ENCODE data around the gene NTSR1. TPM values are rescaled to one million over a fixed set of nuclear protein-coding genes. Genes with fewer than 3 reads are reported as not detected.
A peak's percentile ranks its signal among the peaks of the same experiment; 100 is the strongest.

Gene NTSR1
- total RNA-seq, 1 donor from 2014 or later: 0.26 TPM

GRCh38 chr20:62675156-62675876 is 33.3 kb upstream of the NTSR1 start:
- H3K27ac ChIP-seq: no peak overlapping the region
- H3K27ac Mint-ChIP-seq: peak overlapping the region; percentile 92

GRCh38 chr20:62675877-62676260 is 32.8 kb upstream of the NTSR1 start:
- H3K27ac Mint-ChIP-seq: no peak overlapping the region
- peaks cover 4% of the 10 kb centered on the region for H3K9me3 ChIP-seq (ENCODE audit: low read depth)
- peaks cover 8% of the 10 kb centered on the region for H3K4me1 Mint-ChIP-seq
- no peak overlapping the region for H3K4me3 ChIP-seq
- no peak overlapping the region for H3K9ac ChIP-seq
- no peak overlapping the region for H3K27ac ChIP-seq
- no peaks in the 10 kb centered on the region for H3F3A ChIP-seq (ENCODE audit: low read depth)
- H3K4me1 ChIP-seq: no peaks in the 10 kb centered on the region
- no peaks in the 10 kb centered on the region for H3K36me3 ChIP-seq
- no peak overlapping the region for H3K4me2 ChIP-seq
- peaks cover 11% of the 10 kb centered on the region for H3K27me3 Mint-ChIP-seq (ENCODE audit: insufficient read depth, low read depth)
- TF ChIP-seq CTCF (IDR thresholded peaks at IDR 0.05) (no peak), EZH2phosphoT487 (IDR thresholded peaks at IDR 0.05) (no peak), EZH2 (IDR thresholded peaks at IDR 0.05) (no peak)
- DNase-seq (ENCODE audit: low spot score): no peak
- no peaks in the 10 kb centered on the region for H3K79me2 ChIP-seq (ENCODE audit: low read depth)
- H3K27me3 ChIP-seq: no peaks in the 10 kb centered on the region
- H4K20me1 ChIP-seq (ENCODE audit: low read depth): no peaks in the 10 kb centered on the region
- no peaks in the 10 kb centered on the region for H3K36me3 Mint-ChIP-seq
- no peak overlapping the region for H3K4me3 Mint-ChIP-seq
- H2AFZ ChIP-seq (replicated peaks): no peak overlapping the region
- peaks cover 17% of the 10 kb centered on the region for H3K9me3 Mint-ChIP-seq

More at GRCh38 chr20:62675156-62675876, 33.3 kb upstream of the NTSR1 start:
- Histone ChIP-seq H3F3A (ENCODE audit: low read depth) (no peaks in the 10 kb centered on the region), H3K9me3 (ENCODE audit: low read depth) (peaks cover 4% of the 10 kb centered on the region), H3K27me3 (no peaks in the 10 kb centered on the region), H2AFZ (replicated peaks) (no peak overlapping the region), H3K79me2 (ENCODE audit: low read depth) (no peaks in the 10 kb centered on the region), H3K9ac (no peak overlapping the region), H3K36me3 (no peaks in the 10 kb centered on the region), H4K20me1 (ENCODE audit: low read depth) (no peaks in the 10 kb centered on the region), H3K4me2 (no peak overlapping the region), H3K4me1 (no peaks in the 10 kb centered on the region), H3K4me3 (no peak overlapping the region)
- peaks cover 11% of the 10 kb centered on the region for H3K9me3 Mint-ChIP-seq
- no peak for DNase-seq (ENCODE audit: low spot score)
- H3K4me3 Mint-ChIP-seq: no peak overlapping the region
- H3K36me3 Mint-ChIP-seq: no peaks in the 10 kb centered on the region
- H3K27me3 Mint-ChIP-seq (ENCODE audit: insufficient read depth, low read depth): peaks cover 11% of the 10 kb centered on the region
- peaks cover 8% of the 10 kb centered on the region for H3K4me1 Mint-ChIP-seq
- TF ChIP-seq EZH2phosphoT487 (IDR thresholded peaks at IDR 0.05) (no peak), CTCF (IDR thresholded peaks at IDR 0.05) (no peak), EZH2 (IDR thresholded peaks at IDR 0.05) (no peak)

GRCh38 chr20:62676976-62677375 is 31.7 kb upstream of the NTSR1 start:
- no peak overlapping the region for H3K4me2 ChIP-seq
- no peaks in the 10 kb centered on the region for H3F3A ChIP-seq (ENCODE audit: low read depth)
- Mint-ChIP-seq H3K4me3 (no peak overlapping the region), H3K27me3 (ENCODE audit: insufficient read depth, low read depth) (peaks cover 15% of the 10 kb centered on the region), H3K4me1 (peaks cover 7% of the 10 kb centered on the region), H3K27ac (peak overlapping the region; percentile 19), H3K36me3 (no peaks in the 10 kb centered on the region), H3K9me3 (peaks cover 19% of the 10 kb centered on the region)
- no peaks in the 10 kb centered on the region for H3K4me1 ChIP-seq
- H3K9ac ChIP-seq: no peak overlapping the region
- no peak for DNase-seq (ENCODE audit: low spot score)
- no peaks in the 10 kb centered on the region for H4K20me1 ChIP-seq (ENCODE audit: low read depth)
- H3K27ac ChIP-seq: no peak overlapping the region
- TF ChIP-seq EZH2 (IDR thresholded peaks at IDR 0.05): no peak
- TF ChIP-seq EZH2phosphoT487 (IDR thresholded peaks at IDR 0.05): no peak
- TF ChIP-seq CTCF (IDR thresholded peaks at IDR 0.05): no peak
- no peaks in the 10 kb centered on the region for H3K79me2 ChIP-seq (ENCODE audit: low read depth)
- H3K27me3 ChIP-seq: no peaks in the 10 kb centered on the region
- H3K36me3 ChIP-seq: no peaks in the 10 kb centered on the region
- no peak overlapping the region for H2AFZ ChIP-seq (replicated peaks)
- peaks cover 4% of the 10 kb centered on the region for H3K9me3 ChIP-seq (ENCODE audit: low read depth)
- H3K4me3 ChIP-seq: no peak overlapping the region

Data from neural progenitor cell (in vitro differentiated cells).